RWPE1 (cell line): ENCODE measurements around the gene ABHD16A.

ENCODE experiments used
- CTCF ChIA-PET: fragments of 350-600 bp; sonication (Branson Sonifier 250); formaldehyde crosslinking; extraction: SDS; loops from one replicate; lab custom pipeline; 2021; lab: Yijun Ruan, JAX
- POLR2A ChIA-PET: fragments of 400-600 bp; formaldehyde crosslinking; extraction: SDS; loops from one replicate; lab custom pipeline; 2020; ENCODE audit warnings: antibody characterized with exemption; ENCODE audit not compliant: low non-redundant PET; lab: Yijun Ruan, JAX
- DNase-seq: peaks from one replicate; pipeline ENCODE4 v3.0.0; 2012; ENCODE audit warnings: low spot score
- H3K27ac ChIP-seq: fragments of 450-650 bp; 2 replicates; pipeline ENCODE4 v1.5.1; 2017
- CTCF ChIP-seq: fragments of 450-650 bp; conservative IDR thresholded peaks from 2 replicates; pipeline ENCODE4 v1.5.1; 2017; ENCODE audit warnings: low read depth, mild to moderate bottlenecking

ABHD16A gene

GRCh38 chr6:31742894-31743293 lies 39.8 kb upstream of the ABHD16A start:
- H3K27ac ChIP-seq: no peak overlapping the region
- DNase-seq: no peak
- ChIA-PET POLR2A (no interaction called here), CTCF (interaction anchor here (0.7 kb wide), 1 partner anchor 19 kb away, joined by 4 read pairs; the partner anchor contains the start of gene MPIG6B)
- TF ChIP-seq CTCF: no peak

GRCh38 chr6:31741815-31742214 lies 38.7 kb upstream of the ABHD16A start:
- TF ChIP-seq CTCF: no peak
- CTCF ChIA-PET: interaction anchor here (0.6 to 0.7 kb wide), 2 partner anchors 22 to 70 kb away, joined by 3 to 4 read pairs; no protein-coding TSS in a partner anchor
- POLR2A ChIA-PET: no interaction called here
- H3K27ac ChIP-seq: no peak overlapping the region
- no peak for DNase-seq

- no peak for TF ChIP-seq CTCF
- DNase-seq: peak; percentile 31
- POLR2A ChIA-PET: no interaction called here
- CTCF ChIA-PET: interaction anchor here (0.6 to 1.7 kb wide), 2 partner anchors 29 to 46 kb away, joined by 3 to 5 read pairs; no protein-coding TSS in a partner anchor
- peak overlapping the region; percentile 96 for H3K27ac ChIP-seq
Observed at GRCh38 chr6:31740397-31741223, 37.5 kb upstream of the ABHD16A start.

- no peak for TF ChIP-seq CTCF
- ChIA-PET POLR2A (interaction anchor here (0.6 to 0.7 kb wide), 2 partner anchors 13 to 67 kb away, joined by 3 to 4 read pairs; partner anchors contain the start of gene LSM2), CTCF (interaction anchor here (0.6 to 1.7 kb wide), 4 partner anchors 30 to 57 kb away, joined by 3 to 5 read pairs (median 4); no protein-coding TSS in a partner anchor)
- peak within 1 kb of the TSS; percentile 96 for H3K27ac ChIP-seq
- DNase-seq: peak; percentile 99
Observed at GRCh38 chr6:31739639-31740396, 36.7 kb upstream of the ABHD16A start, which contains the start of gene MSH5. MSH5 (plus strand) TSS chr6:31740005; CDS start chr6:31740467, 462 bp downstream.

- ChIA-PET CTCF (interaction anchor here (0.6 to 1.3 kb wide), 3 partner anchors 14 to 91 kb away, joined by 4 to 6 read pairs (median 4); no protein-coding TSS in a partner anchor), POLR2A (interaction anchor here (0.5 to 0.6 kb wide), 2 partner anchors 67 to 86 kb away, joined by 3 to 4 read pairs; partner anchors contain the start of gene BAG6)
- peak overlapping the region; percentile 96 for H3K27ac ChIP-seq
- peak; percentile 48 for DNase-seq
- no peak for TF ChIP-seq CTCF
Observed at GRCh38 chr6:31737991-31738979, 35.2 kb upstream of the ABHD16A start.
